GM12891 (cell line): ENCODE results near the gene TTC4.

Source experiments
- PAX5 ChIP-seq: IDR thresholded peaks from 2 replicates; pipeline ENCODE4 v1.6.1; 2011; ENCODE audit warnings: low read length, moderate library complexity, mild to moderate bottlenecking; ENCODE audit not compliant: insufficient read depth, severe bottlenecking
- POLR2A ChIP-seq: IDR thresholded peaks from 2 replicates; pipeline ENCODE4 v1.6.1; 2011; ENCODE audit warnings: low read depth, low read length, control low read depth
- TAF1 ChIP-seq: IDR thresholded peaks from 2 replicates; pipeline ENCODE4 v1.6.1; 2011; ENCODE audit warnings: low read depth, low read length, control low read depth

DNA sequence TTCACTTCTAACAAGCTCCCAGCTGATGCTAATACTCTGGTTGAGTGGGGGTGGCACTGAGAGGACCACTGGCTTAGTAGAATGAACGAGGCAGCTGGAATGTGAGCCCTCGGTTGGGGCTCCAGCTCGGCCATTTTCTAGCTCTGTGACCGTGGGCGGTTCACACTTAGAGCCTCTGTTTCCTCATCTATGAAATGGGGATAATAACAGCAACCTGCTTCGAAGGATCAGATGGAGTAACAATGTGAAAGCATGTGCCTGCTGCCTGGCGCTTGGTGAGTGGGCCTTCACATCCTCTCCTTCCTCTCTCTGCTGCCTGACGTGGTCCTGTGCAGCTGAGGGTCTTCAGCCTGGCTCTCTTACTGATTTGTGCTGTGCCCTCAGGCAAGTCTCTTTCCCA is 20.9 kb upstream of the TTC4 start:
- no peak for TF ChIP-seq TAF1
- TF ChIP-seq POLR2A, result no peak
- TF ChIP-seq PAX5, result no peak
